HG02938 (cell line): ENCODE results near the gene FCER1G.
"Not testable (repeated sequence)": the region's sequence is repeated elsewhere in the genome, so short reads cannot be mapped to it uniquely, and the experiment has no call there.

Source experiments
- ATAC-seq: cut with Tn5 transposase; IDR thresholded peaks from one replicate; pipeline ENCODE4 v1.9.1; 2021; ENCODE audit warnings: mild to moderate bottlenecking, moderate library complexity; ENCODE audit not compliant: unreplicated experiment

Gene FCER1G

DNA sequence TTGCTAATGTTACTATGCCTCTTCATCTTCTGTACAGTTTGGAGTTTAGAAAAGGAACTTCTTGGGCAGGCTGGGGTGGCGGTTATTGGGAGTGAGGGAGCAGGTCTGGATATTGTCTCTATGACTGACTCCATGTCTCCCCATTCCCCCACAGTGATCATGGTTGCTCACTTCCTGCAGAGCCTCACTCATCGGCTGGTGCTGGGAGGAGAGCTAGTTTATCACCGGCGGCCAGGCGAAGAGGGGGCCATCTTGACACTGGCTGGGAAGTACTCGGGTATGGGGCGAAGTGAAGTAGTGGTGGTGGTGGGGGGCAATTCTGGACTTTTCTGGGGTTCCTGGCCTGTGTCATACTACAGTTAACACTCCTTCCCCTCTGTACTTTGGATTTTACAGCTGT lies 12.9 kb downstream of the FCER1G start:
- no peak for ATAC-seq

DNA sequence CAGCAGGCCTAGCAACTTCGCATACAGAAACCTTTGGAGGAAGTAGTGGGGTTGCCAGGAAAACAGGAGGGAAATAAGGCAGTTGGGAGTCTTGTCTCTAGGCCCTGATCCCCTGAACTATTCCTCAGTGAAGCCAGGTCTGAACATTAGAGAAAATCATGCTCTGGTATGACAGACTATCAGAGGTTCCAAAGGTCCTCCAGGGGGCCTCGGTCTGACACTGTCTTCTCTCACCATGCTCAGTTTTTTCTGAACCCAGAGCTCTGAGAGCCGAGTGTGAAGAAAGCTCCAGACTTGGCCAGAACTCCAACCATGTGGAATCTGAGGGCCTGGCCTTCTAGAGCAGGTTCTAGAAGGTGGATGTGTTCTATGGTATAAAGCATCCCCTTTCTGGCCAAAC lies 14.8 kb downstream of the FCER1G start:
- ATAC-seq = no peak

GRCh38 chr1:161230762-161231161 lies 15.7 kb downstream of the FCER1G start:
- no peak for ATAC-seq

DNA sequence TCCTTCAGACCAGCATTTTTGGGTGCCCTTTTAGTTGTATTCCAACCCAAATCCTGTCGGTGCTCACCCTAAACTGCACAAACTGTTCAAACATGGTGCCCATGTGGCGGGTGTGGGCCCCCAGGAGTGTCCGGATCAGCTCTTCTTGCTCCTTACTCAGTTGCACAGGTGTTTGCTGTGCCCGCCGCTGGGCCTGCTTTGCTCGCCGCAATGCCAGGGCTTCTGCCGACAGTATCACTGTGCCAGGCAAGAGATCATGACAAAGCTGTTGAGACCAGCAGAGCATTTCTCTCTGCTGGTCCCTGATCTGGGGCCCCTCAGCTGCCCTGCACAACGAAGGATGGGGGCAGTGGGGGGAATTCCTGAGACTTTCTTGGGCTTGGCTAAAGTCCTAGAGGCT lies 18.0 kb downstream of the FCER1G start:
- no peak for ATAC-seq

DNA sequence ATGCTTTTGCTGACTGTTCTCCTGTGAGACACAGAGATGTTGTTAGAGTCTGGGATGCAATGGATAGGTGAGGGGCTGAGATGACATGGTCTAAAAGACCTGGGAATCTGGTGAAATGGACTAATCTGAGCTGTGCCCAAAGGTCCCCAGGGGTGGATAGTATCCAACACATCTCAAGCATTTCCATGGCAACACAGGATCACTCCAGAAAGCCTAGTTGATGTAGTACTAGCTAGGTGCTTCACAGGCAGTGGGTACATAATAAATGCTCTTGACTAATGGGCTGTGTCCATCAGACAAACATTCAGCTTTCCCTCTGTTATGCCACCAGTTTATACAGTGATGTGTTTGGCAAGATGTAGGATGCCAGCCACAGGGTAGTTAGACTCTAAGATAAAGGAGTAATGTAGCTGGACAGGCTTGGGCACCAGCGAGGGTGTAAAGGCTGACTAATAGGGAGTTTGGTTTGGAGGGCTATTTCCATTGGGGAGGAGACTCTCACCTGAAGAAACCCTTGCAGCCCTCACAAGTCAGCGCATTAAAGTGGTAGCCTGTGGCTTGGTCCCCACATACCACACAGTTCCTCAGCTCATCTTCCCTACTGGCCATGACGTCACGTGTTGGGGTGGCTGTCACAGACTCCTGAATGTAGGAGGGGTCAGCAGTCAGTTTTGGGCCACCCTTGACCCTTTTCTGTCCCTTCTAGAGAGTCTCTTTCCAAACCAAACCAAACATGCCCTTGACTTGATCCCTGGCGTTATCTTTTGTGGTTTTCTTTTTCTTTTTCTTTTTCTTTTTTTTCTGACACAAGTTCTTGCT lies 21.1 kb downstream of the FCER1G start:
- no peak for ATAC-seq

- no peak for ATAC-seq
These were observed 23.0 kb downstream of the FCER1G start, which contains the start of gene NR1I3 for GRCh38 chr1:161238039-161238473. Gene NR1I3, minus strand, starts transcription at chr1:161238203. Its CDS starts 1,638 bp downstream, at chr1:161236565.

DNA sequence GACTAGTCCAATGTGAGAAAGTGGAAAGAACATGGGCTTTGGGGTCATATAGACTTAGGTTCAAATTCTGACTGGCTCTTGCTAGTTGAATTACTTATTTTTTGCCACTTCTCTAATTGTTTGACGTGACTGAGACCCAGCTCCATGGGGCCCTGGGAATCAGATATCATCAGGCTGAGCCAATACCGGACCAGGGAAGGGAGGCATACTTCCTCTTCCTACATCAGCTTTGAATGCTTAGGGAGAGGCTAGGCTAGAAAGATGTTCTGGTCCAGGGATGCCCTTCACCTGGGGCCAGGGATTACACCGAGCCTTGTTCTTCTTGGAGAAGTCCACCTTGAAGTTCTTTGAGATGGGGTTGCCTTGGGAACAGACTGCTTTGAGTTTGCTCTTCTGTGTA lies 26.6 kb downstream of the FCER1G start:
- no peak for ATAC-seq

GRCh38 chr1:161242313-161242712 lies 27.2 kb downstream of the FCER1G start:
- no peak for ATAC-seq

DNA sequence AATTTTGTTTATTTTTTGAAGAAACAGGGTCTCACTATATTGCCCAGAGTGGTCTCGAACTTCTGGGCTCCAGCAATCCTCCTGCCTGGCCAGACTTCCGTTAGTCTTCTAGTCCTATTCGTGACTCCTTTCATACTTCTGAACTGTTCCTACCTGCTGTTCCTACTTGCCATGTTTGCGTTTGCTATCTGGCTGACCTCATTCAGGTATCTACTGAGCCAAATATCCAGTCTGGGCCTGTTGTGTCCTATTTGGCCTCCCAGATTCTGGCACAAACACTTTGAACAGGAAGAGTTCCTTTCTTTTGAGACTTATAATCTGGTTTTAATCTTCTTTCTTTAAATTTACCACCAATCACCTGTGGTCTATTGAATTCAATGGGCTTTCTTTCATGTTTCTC lies 29.8 kb downstream of the FCER1G start:
- no peak for ATAC-seq

- ATAC-seq = not testable (repeated sequence)
These were observed 35.0 kb downstream of the FCER1G start for GRCh38 chr1:161250100-161250499.

- no peak for ATAC-seq
These were observed 35.7 kb downstream of the FCER1G start for GRCh38 chr1:161250829-161251228.

GRCh38 chr1:161251579-161251978 lies 36.5 kb downstream of the FCER1G start:
- no peak for ATAC-seq

- not testable (repeated sequence) for ATAC-seq
These were observed 40.2 kb downstream of the FCER1G start for GRCh38 chr1:161255302-161255701.

DNA sequence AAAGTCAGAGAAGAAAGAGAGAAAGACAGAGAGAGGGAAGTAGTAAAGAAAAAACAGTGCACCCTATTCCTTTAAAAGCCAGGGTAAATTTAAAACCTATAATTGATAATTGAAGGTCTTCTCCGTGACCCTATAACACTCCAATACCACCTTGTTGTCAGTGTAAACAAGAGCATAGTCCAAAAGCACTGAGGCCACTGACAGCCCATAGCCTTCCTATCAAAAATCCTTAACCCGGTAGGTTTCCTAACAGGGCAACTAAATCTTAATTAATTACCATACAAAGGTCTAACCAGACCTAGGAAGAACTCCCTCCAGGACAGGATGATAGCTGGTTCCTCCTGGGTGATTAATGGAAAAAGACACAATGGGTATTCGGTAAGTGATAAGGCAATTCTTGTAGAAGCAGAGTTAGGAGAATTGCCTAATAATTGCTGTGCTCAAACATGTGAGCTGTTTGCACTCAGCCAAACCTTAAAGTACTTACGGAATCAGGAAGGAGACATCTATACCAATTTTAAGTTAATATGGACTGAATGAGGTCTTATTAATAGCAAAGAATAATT lies 40.9 kb downstream of the FCER1G start:
- ATAC-seq = not testable (repeated sequence)

- ATAC-seq = not testable (repeated sequence)
These were observed 42.0 kb downstream of the FCER1G start for GRCh38 chr1:161257109-161257508.

- ATAC-seq = no peak
These were observed 43.6 kb downstream of the FCER1G start, which contains the start of gene PCP4L1 for GRCh38 chr1:161258439-161259344. Gene PCP4L1, plus strand, starts transcription at chr1:161258745. Its CDS starts 230 bp downstream, at chr1:161258975.

- ATAC-seq = no peak
These were observed 44.2 kb downstream of the FCER1G start for GRCh38 chr1:161259345-161259702.

DNA sequence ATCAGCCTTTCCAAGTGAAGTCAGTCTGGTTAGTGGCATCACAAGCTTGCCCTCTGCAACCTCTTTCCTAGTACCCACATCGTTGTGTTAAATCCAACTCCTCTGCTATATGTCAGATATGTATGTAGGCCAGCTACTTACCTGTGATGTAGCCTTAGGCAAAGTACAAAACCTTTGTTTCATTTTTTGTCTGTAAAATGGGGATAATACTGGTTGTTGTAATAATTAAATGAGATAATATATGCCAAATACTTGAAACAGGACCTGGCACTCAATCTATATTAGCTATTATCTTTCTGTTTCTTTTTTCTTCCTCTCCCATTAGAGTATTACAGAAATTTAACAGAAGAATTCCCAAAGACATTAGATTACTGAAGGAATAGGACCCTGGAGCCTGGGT lies 44.7 kb downstream of the FCER1G start:
- ATAC-seq = no peak

- no peak for ATAC-seq
These were observed 45.5 kb downstream of the FCER1G start for GRCh38 chr1:161260376-161261260.
